HG03135 (cell line): ENCODE measurements around the gene NDUFA13.
"Not testable (repeated sequence)": the region's sequence is repeated elsewhere in the genome, so short reads cannot be mapped to it uniquely, and the experiment has no call there.

Source experiments
- ATAC-seq: cut with Tn5 transposase; IDR thresholded peaks from one replicate; pipeline ENCODE4 v1.9.1; 2021; ENCODE audit warnings: mild to moderate bottlenecking, moderate library complexity; ENCODE audit not compliant: unreplicated experiment

Gene NDUFA13

DNA sequence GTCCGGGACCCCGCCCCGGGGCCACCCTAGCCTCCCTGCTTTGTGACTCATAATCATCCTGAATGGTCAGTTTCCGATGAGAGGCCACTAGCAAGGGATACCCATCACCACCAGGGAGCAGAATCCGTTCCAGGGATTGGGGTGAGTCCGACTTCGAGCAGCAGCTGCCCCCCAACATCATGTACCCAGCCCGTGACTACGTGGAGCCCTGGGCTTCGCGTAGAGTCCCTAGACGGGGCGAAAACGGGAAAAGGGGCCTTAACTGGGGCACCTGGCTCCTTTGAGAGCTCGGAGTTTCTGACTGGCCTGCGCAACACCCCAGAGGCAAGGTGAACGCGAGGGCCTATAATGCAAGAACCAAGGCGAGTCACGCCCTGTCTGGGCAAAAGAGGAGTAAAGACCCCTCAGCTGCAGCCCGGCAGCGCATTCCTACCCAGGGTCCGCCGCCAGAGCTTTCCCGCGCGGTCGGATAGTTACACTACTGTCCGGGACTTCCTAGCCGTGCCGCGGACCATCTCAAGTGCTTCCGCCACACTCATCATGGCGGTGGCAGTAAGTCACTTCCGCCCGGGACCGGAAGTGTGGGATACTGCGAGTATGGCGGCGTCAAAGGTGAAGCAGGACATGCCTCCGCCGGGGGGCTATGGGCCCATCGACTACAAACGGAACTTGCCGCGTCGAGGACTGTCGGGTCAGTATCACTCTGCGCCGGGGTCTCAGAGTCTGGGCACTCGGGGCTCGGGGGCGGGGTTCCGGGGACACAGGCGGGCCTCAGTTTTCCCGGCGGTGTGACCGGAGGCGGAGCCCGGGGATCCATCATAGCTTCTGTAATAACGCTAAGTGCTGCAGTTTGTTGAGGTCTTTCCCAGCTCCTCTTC, at the start of gene NDUFA13:
Gene NDUFA13 (plus strand): TSS at position 584 of the 878 bp plus-strand sequence. CDS start 14 bp downstream, at position 598.
- peak; percentile 84 for ATAC-seq

DNA sequence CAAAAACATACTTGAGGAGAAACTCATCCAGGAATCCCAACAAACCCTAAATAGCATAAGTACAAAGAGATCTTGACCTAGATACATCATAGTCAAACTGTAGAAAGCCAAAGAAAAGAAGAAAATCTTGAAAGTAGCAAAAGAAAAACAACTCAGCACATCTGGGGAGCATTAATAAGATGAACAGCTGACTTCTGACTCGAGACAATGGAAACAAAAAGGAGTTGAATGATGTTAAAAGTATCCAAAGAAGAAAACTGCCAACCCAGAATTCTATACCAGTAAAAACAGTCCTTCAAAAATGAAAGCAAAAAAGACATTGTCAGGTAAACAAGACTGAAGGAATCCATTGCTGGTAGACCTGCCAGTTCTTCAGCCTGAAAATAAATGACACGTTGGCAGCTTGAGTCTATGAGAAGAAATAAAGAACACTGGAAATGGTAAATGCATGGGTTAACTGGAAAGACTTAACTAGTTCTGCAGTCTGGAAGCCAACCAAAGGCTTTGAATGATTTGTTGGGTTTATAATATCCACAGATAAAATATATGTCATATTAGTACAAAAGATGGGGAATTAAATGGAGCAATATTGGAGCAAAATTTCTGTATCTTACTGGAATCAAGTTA, 47.5 kb upstream of the NDUFA13 start:
- ATAC-seq = no peak

- no peak for ATAC-seq
These were observed 45.4 kb upstream of the NDUFA13 start for GRCh38 chr19:19470579-19470978.

DNA sequence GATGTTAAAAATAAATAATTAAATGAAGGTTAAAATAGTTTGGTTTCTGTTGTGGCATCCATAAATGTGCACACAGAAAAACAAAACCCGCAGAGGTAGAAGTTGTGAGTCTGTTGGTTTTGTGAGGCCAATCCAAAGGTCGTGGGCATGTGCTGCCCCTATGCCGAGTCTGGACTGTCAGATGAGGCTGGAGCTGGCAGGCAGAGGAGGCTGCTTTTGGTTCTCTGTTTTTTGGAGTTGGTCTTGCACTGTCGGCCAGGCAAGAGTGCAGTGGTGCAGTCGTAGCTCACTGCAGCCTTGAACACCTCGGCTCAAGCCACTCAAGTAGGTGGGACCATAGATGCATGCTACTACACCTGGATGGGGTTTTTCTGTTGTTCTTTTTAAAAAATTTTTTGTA, 44.3 kb upstream of the NDUFA13 start:
- ATAC-seq = no peak

GRCh38 chr19:19472106-19472505, 43.9 kb upstream of the NDUFA13 start:
- ATAC-seq = not testable (repeated sequence)

DNA sequence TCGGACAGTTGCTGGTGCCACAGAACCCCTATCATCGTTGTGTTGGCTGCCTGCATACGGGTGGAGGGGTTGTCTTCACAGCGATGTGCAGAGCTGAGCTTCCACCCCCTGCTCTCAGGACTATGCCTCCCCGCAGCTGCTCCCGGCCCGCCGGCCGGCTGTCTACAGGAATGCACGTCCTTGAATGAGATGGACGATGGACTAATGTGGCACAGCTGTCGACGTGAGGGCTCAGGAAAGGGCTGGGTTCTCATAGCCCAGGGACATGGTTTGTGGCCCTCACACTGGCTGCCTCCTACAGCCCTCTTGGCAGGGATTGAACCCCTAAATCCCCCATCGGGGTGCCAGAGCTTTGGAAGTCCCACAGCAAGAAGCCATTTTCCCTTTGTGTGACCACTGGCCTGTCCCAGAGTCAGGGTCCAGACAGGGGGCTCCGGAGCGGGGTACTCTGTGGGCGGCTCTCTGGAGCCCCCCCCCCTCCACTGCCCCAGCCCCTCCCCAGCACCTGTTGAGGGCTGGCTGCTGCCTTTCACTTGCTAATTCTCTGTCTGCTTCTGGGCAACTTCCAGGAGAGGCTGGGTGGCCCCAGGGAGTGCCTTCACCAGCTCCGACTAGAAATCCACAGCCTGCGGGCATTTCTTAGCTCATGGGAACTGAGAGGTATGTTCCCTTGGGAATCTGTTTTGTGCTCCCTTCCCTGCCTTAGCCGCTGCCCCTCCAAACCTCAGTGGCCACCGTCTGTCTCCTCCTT, 40.8 kb upstream of the NDUFA13 start:
- ATAC-seq = no peak

DNA sequence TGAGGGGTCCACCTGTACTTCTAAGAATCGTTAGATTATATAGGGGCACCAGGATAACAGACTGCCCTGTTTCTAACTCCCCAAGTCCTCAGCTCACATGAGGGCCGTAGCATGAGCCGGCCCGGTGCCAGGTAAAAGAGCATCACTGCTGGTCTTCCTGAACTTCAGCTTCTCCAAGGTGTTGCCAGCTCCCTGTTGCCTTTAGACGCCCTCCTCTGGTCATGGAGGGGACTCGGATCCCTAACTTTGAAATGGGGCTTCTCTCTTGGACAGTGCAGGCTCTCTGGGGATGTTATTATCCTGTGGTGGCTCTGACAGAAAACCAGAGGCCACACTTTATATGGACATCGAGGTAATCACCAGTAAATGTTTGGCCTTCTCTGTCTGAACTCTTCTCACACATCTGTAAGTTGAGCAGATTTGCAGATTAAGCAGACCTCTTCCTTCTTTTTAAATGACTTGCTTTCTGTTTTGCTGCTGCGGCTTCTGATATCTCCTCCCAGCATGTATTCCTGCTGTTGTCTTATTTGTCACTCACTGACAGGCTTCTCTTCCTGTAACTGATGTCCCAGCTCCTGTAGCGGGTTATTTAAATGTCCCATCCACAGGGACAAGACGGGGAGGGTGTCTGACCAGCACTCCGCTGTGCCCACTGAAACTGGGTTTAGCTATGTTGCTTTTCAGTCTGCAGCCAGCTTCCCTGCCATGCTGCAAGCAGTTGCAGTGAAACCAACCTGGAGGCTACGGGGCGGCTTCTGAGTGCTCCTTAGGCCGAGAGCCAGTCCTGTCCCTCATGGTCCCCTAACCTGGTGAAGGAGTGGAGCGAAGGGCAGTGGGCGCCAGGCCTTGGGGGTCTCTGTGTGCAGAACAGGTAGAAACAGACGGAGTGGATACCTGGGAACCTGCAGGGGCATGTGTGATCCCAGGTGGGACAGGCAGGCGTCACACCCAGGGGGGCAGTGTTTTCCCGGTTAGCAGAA, 39.9 kb upstream of the NDUFA13 start:
- no peak for ATAC-seq

- ATAC-seq = no peak
These were observed 38.2 kb upstream of the NDUFA13 start for GRCh38 chr19:19477705-19478383.

GRCh38 chr19:19480688-19481087, 35.3 kb upstream of the NDUFA13 start:
- ATAC-seq = no peak

GRCh38 chr19:19482809-19483596, 33.0 kb upstream of the NDUFA13 start:
- ATAC-seq = no peak

GRCh38 chr19:19485161-19485997, 30.6 kb upstream of the NDUFA13 start:
- no peak for ATAC-seq

- no peak for ATAC-seq
These were observed 30.1 kb upstream of the NDUFA13 start for GRCh38 chr19:19485998-19486290.

- ATAC-seq = no peak
These were observed 29.5 kb upstream of the NDUFA13 start for GRCh38 chr19:19486343-19487076.

DNA sequence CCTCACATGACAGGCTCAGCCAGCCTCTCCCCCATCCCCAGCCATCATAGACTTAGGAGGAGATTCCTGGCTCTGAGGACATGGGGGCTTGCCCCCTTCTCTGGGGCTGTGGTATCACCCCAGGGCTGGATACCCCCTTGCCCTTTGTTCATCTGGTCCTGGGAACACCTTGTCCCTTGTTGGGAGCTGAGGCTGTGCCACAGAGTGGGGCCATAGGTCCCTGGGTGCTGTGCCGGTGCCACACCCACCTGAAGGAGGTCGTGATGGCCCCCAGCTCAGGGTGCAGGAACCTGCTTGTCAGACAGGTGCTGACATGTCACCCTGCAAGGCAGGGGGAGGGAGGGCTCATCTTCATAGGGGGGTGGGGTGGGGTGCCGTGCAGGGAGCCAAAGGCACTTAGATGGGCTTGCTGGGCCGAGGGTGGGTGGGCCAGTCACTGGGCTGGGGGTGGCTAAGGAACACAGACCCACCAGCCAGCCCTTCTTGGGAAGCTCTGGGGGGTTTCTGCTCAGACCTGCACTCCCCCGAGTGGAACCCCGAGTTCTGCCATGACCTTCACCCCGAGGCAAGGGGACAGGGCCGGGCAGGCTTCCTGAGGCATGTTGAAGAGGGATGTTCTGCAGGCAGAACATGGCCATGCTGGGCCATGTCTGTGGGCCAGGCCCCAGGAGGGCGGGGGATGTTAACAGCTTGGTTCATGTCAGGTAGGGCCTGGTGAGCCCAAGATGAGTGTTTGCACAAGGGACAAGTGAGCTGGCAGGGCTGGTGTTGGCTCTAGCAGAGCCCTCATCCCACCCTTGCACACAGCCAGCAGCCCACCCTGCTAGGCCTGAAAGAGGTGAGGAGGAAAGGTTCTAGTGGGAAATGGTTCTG, 28.7 kb upstream of the NDUFA13 start:
- no peak for ATAC-seq

GRCh38 chr19:19487950-19488874, 27.8 kb upstream of the NDUFA13 start:
- ATAC-seq = no peak
